CD14-positive monocyte (primary cell): ENCODE results near the gene ATXN7L1. TPM values are rescaled to one million over a fixed set of nuclear protein-coding genes. Genes with fewer than 3 reads are reported as not detected.

Experiments used
- DNase-seq, 3 donors: peaks; one replicate each; pipeline ENCODE4 v3.0.0-alpha.2; 2011 to 2022
- H2AFZ ChIP-seq: 2 replicates; pipeline ENCODE4 v1.6.0; 2012; ENCODE audit warnings: mild to moderate bottlenecking, low read depth, low read length, inconsistent platforms; ENCODE audit not compliant: insufficient read depth, poor library complexity, severe bottlenecking
- H3K27ac ChIP-seq, 2 donors: 1 replicate in 1 of 2; 2 replicates in 1 of 2; pipeline ENCODE4 v1.5.1; 2012 to 2013; ENCODE audit warnings: low read length in 2 of 2, control low read depth in 1 of 2, inconsistent platforms in 1 of 2, low read depth in 1 of 2, mild to moderate bottlenecking in 1 of 2
- H3K27me3 ChIP-seq, 2 donors: one replicate each; pipeline versions ENCODE4 v1.6.0 to v1.6.1; 2011 to 2013; ENCODE audit warnings: low read length in 2 of 2; ENCODE audit not compliant: control insufficient read depth in 2 of 2, insufficient read depth in 2 of 2
- H3K36me3 ChIP-seq, 2 donors: replicated peaks in 1 of 2; 1 replicate in 1 of 2; 2 replicates in 1 of 2; pipeline versions ENCODE4 v1.5.1 to v1.6.1; 2012 to 2013; ENCODE audit warnings: low read length in 2 of 2, control low read depth in 1 of 2, inconsistent platforms in 1 of 2, mild to moderate bottlenecking in 1 of 2; ENCODE audit not compliant: insufficient read depth in 2 of 2, control insufficient read depth in 1 of 2
- H3K4me1 ChIP-seq, 2 donors: 1 replicate in 1 of 2; 2 replicates in 1 of 2; pipeline versions ENCODE4 v1.5.1 to v1.6.1; 2012 to 2013; ENCODE audit warnings: low read length in 2 of 2, control low read depth in 1 of 2, inconsistent platforms in 1 of 2, mild to moderate bottlenecking in 1 of 2, moderate library complexity in 1 of 2; ENCODE audit not compliant: insufficient read depth in 2 of 2, control insufficient read depth in 1 of 2
- H3K4me2 ChIP-seq: replicated peaks from 2 replicates; pipeline ENCODE3; 2012; ENCODE audit warnings: low read length, moderate library complexity, mild to moderate bottlenecking; ENCODE audit not compliant: poor library complexity, severe bottlenecking; ENCODE audit errors: extremely low read depth
- H3K4me3 ChIP-seq, 3 experiments: fragments of 200-600 bp in 1 of 3; sonication (generic) in 1 of 3; replicated peaks in 1 of 3; 1 replicate in 2 of 3; 2 replicates in 1 of 3; pipeline ENCODE4 v1.5.1; 2011 to 2013; ENCODE audit warnings: low read length in 3 of 3, mild to moderate bottlenecking in 3 of 3, control low read depth in 2 of 3, low read depth in 2 of 3, inconsistent platforms in 1 of 3, moderate library complexity in 1 of 3
- H3K79me2 ChIP-seq: 2 replicates; pipeline ENCODE4 v1.6.0; 2012; ENCODE audit warnings: mild to moderate bottlenecking, control low read depth, inconsistent platforms, low read length, moderate library complexity; ENCODE audit not compliant: insufficient read depth
- H3K9ac ChIP-seq: 2 replicates; pipeline ENCODE4 v1.6.0; 2017; ENCODE audit warnings: low read length, mild to moderate bottlenecking; ENCODE audit not compliant: insufficient read depth, poor library complexity, severe bottlenecking
- H3K9me3 ChIP-seq, 2 donors: replicated peaks in 1 of 2; 1 replicate in 1 of 2; 2 replicates in 1 of 2; pipeline versions ENCODE4 v1.5.1 to v1.6.1; 2012 to 2013; ENCODE audit warnings: low read length in 2 of 2, control low read depth in 1 of 2; ENCODE audit not compliant: control insufficient read depth in 1 of 2, insufficient read depth in 1 of 2
- H4K20me1 ChIP-seq: 2 replicates; pipeline ENCODE4 v1.6.0; 2012; ENCODE audit warnings: mild to moderate bottlenecking, low read length, control low read depth, moderate library complexity; ENCODE audit not compliant: insufficient read depth
- H3K27ac Mint-ChIP-seq, 7 donors: one replicate each; pipeline ENCODE4 v1.8.0; 2020; ENCODE audit warnings: mild to moderate bottlenecking in 7 of 7, mixed read lengths in 7 of 7, moderate library complexity in 6 of 7, inconsistent platforms in 2 of 7
- H3K27me3 Mint-ChIP-seq, 3 donors: one replicate each; pipeline ENCODE4 v1.8.0; 2021 to 2022; ENCODE audit warnings: low read depth in 3 of 3, mild to moderate bottlenecking in 3 of 3, mixed read lengths in 3 of 3, moderate library complexity in 3 of 3, inconsistent platforms in 1 of 3
- H3K36me3 Mint-ChIP-seq, 2 donors: one replicate each; pipeline ENCODE4 v1.8.0; 2020; ENCODE audit warnings: mixed read lengths in 2 of 2, inconsistent platforms in 1 of 2, mild to moderate bottlenecking in 1 of 2
- H3K4me1 Mint-ChIP-seq: one replicate; pipeline ENCODE4 v1.8.0; 2020; ENCODE audit warnings: mild to moderate bottlenecking, mixed read lengths
- H3K4me3 Mint-ChIP-seq, 2 donors: one replicate each; pipeline ENCODE4 v1.8.0; 2020; ENCODE audit warnings: mild to moderate bottlenecking in 2 of 2, mixed read lengths in 2 of 2, moderate library complexity in 1 of 2
- H3K9me3 Mint-ChIP-seq, 7 donors: one replicate each; pipeline ENCODE4 v1.8.0; 2020 to 2022; ENCODE audit warnings: mixed read lengths in 7 of 7, mild to moderate bottlenecking in 6 of 7, moderate library complexity in 6 of 7, inconsistent platforms in 2 of 7
- WGBS: methylation state at CpG from one replicate; pipeline ENCODE4 v1.1.5; 2013; ENCODE audit warnings: missing lambda C conversion rate; ENCODE audit not compliant: insufficient coverage; 5-methylcytosine and 5-hydroxymethylcytosine counted together
- intact Hi-C, 2 donors: fragments of 100-400 bp; cut with micrococcal nuclease; formaldehyde crosslinking; loops; one replicate each; pipeline versions ENCODE4 v1.15.0 to v1.15.1; 2023
- polyA plus RNA-seq, 3 donors: library from polyadenylated mRNA; depleted of rRNA in 1 of 3; unstranded in 2 of 3; stranded (reverse) in 1 of 3; fragments of 300-500 nt in 2 of 3; fragments of >200 nt in 1 of 3; fragmentation: Illumina TruSeq in 2 of 3; gene quantifications; 1 replicate in 2 of 3; 2 replicates in 1 of 3; pipeline ENCODE4 v1.2.3, GENCODE V29; 2012 to 2021
- TF ChIP-seq, protein P1 (sequence below): fragments of 200-600 bp; IDR thresholded peaks from one replicate; pipeline ENCODE4 v1.8.0; 2022; ENCODE audit warnings: antibody characterized with exemption, mild to moderate bottlenecking

Gene ATXN7L1
- polyA plus RNA-seq, 3 donors: 4.5 to 12.2 (median 11.2) TPM

DNA sequence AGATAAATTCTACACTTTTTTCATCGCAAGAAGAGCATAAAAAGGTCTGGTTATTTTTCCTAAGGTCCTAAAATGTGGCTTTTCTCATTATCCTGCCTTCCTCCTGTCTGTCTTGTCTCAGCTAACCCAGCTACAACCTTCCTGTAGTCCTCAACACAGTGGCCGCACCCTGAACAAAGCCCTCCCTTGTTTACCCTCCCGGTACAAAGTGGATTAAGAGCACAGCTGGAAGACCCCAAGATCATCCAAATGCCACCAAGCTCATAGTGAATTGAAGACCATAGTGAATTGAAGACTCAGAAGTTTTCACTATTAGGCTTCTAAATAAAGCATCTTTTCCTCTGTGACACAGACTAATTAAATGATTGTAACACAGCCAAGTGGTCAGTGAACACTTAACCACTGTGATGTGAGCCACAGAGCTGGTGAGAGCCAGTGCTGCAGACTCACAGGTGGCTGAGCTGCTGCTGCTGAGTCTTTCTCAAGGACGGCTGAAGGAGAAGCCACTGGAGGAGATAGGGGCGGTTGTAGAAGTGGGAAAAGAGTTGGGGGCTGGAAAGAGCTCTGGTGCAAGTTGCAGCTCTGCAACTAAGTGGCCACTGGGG lies 123.6 kb downstream of the ATXN7L1 start:
- Histone ChIP-seq H3K4me2 (no peak overlapping the region), H3K9ac (no peak overlapping the region), H2AFZ (no peak overlapping the region), H3K27me3 (no peaks in the 10 kb centered on the region), H3K9me3 (no peaks in the 10 kb centered on the region), H3K79me2 (no peaks in the 10 kb centered on the region), H3K36me3 (peaks cover 0 to 16% of the 10 kb centered on the region in 2 donors), H4K20me1 (no peaks in the 10 kb centered on the region), H3K4me3 (no peak overlapping the region), H3K27ac (no peak overlapping the region), H3K4me1 (no peaks in the 10 kb centered on the region)
- H3K27me3 Mint-ChIP-seq: peaks cover 0 to 3% (median 0%) of the 10 kb centered on the region in 3 donors
- H3K36me3 Mint-ChIP-seq: peaks cover 12 to 22% of the 10 kb centered on the region in 2 donors
- no peaks in the 10 kb centered on the region for H3K4me1 Mint-ChIP-seq
- intact Hi-C loops: no loop called here
- peak overlapping the region in 1 of 7 donors; percentile 58 for H3K27ac Mint-ChIP-seq
- DNase-seq: no peak
- H3K9me3 Mint-ChIP-seq: no peaks in the 10 kb centered on the region
- TF ChIP-seq, protein P1, sequence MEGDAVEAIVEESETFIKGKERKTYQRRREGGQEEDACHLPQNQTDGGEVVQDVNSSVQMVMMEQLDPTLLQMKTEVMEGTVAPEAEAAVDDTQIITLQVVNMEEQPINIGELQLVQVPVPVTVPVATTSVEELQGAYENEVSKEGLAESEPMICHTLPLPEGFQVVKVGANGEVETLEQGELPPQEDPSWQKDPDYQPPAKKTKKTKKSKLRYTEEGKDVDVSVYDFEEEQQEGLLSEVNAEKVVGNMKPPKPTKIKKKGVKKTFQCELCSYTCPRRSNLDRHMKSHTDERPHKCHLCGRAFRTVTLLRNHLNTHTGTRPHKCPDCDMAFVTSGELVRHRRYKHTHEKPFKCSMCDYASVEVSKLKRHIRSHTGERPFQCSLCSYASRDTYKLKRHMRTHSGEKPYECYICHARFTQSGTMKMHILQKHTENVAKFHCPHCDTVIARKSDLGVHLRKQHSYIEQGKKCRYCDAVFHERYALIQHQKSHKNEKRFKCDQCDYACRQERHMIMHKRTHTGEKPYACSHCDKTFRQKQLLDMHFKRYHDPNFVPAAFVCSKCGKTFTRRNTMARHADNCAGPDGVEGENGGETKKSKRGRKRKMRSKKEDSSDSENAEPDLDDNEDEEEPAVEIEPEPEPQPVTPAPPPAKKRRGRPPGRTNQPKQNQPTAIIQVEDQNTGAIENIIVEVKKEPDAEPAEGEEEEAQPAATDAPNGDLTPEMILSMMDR: no peak
- no peak overlapping the region for H3K4me3 Mint-ChIP-seq
- WGBS: 96% methylated on average over 3 of the region's 5 CpGs

DNA sequence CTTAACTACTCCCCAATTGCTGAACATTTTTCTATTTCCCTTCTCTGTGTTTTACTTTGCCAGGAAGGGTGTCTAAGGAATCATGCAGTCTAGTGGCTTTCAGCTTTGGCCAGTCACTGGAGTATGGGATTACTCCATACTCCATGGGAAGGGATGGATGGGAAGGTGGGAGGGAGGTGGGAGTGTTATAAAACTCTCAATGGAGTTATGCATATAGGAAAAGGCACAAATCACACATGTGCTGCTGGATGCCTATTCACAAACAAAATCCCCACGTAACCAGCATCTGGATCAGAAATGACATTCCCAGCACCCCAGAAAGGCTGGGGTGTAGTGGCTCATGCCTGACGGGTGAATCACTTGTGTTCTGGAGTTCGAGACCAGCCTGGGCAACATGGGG lies 125.3 kb downstream of the ATXN7L1 start:
- DNase-seq: no peak
- H3K4me1 ChIP-seq: no peaks in the 10 kb centered on the region
- H3K4me2 ChIP-seq: no peak overlapping the region
- Mint-ChIP-seq H3K9me3 (no peaks in the 10 kb centered on the region), H3K36me3 (peaks cover 16 to 25% of the 10 kb centered on the region in 2 donors), H3K27ac (no peak overlapping the region), H3K4me1 (no peaks in the 10 kb centered on the region), H3K4me3 (no peak overlapping the region), H3K27me3 (peaks cover 0 to 3% (median 1%) of the 10 kb centered on the region in 3 donors)
- no peaks in the 10 kb centered on the region for H4K20me1 ChIP-seq
- TF ChIP-seq, protein P1: no peak
- H3K9me3 ChIP-seq: no peaks in the 10 kb centered on the region
- H3K4me3 ChIP-seq: no peak overlapping the region
- H3K9ac ChIP-seq: no peak overlapping the region
- intact Hi-C loops: no loop called here
- WGBS: no CpG with 5 or more reads among the region's 3 CpGs
- no peak overlapping the region for H2AFZ ChIP-seq
- H3K36me3 ChIP-seq: peaks cover 0 to 16% of the 10 kb centered on the region in 2 donors
- no peaks in the 10 kb centered on the region for H3K27me3 ChIP-seq
- H3K79me2 ChIP-seq: no peaks in the 10 kb centered on the region
- H3K27ac ChIP-seq: no peak overlapping the region
